ENCODE measurements around the gene CFB.
A peak's percentile ranks its signal among the peaks of the same experiment; 100 is the strongest.
"Not testable (repeated sequence)": the region's sequence is repeated elsewhere in the genome, so short reads cannot be mapped to it uniquely, and the experiment has no call there.

The CFB gene

GRCh38 chr6:31971993-31972708, 26.3 kb downstream of the CFB start, which contains the start of gene DXO:
Gene DXO (minus strand): TSS chr6:31972138. CDS start chr6:31971675, 463 bp downstream.
- peak; percentile 98 for DNase-seq

- DNase-seq: no peak
These were observed 26.9 kb downstream of the CFB start for GRCh38 chr6:31972709-31973350.

GRCh38 chr6:31976065-31976464, 30.2 kb downstream of the CFB start:
- not testable (repeated sequence) for DNase-seq

DNA sequence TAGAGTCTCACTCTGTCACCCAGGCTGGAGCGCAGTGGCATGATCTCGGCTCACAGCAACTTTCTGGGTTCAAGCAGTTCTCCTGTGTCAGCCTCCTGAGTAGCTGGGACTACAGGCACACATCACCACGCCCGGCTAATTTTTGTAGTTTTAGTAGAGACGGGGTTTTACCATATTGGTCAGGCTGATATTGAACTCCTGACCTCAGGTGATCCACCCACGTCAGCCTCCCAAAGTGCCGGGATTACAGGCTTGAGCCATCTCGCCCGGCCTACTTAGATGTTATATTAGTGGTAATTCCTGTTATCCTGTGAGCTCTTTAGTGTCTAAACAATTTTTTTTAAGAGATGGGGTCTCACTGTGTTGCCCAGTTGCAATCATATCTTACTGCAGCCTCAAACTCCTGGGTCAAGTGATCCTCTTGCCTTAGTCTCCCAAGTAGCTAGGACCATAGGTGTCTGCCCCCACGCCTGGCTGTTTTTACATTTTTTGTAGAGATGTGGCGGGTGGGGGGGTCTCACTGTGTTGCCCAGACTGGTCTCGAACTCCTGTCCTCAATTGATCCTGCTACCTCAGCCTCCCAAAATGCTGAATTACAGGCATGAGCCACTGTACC, 32.0 kb downstream of the CFB start:
- DNase-seq: no peak

DNA sequence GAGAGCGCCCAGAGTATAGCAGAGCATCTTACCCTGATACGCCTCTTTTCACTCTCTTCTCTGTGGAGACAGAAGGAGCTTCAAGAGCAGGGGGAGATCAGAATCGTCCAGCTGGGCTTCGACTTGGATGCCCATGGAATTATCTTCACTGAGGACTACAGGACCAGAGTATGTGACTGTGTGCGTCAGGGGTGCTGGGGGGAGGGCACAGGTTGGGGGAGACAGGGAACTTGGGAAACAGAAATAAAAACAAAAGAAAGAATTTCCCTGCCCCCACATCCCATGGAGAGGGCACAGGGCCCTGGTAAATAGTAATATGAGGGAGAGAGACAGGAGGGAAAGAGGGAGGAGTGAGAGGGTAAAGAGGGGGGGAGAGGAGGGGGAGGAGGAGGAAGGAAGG, 32.9 kb downstream of the CFB start:
- no peak for DNase-seq

- no peak for DNase-seq
These were observed 33.5 kb downstream of the CFB start for GRCh38 chr6:31979238-31979898.

GRCh38 chr6:31980195-31980876, 34.4 kb downstream of the CFB start:
- not testable (repeated sequence) for DNase-seq

DNA sequence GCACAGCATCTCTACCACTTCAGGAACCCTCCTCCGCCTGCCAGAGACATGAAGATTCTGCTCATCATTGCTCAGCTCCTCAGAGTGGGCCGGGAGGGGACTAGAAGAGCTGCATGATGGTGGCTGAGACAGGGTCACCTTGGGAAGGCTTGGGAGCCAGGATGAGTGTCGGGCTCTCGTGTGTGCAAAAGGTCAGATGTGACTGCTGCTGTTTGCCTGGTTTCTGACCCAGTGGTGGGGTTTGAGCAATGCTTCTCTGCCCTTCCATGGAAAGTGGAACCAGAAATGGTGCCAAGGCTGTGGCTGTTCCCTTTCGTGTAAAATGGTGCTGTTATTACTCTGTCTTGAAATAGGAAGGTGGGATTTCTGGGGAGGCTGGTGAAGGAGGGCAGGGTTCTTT, 35.1 kb downstream of the CFB start:
- DNase-seq: not testable (repeated sequence)

DNA sequence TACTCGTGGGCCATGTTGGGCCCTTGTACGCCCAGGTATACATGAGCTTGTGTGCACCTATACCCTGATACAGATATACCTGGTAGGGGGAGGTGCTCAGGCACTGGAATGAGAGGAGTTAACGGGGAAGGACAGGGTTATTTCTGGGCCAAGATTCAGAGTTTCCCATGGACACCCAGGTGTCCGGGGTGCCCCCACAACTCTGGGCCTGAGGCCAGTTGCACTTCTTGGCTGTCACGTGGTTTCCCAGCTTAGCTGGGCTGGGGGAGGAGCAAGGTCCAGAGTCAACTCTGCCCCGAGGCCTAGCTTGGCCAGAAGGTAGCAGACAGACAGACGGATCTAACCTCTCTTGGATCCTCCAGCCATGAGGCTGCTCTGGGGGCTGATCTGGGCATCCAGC, 35.8 kb downstream of the CFB start, which contains the start of gene C4A:
TSS of gene C4A (plus strand) at position 314 of the 400 bp plus-strand sequence. CDS start at position 365, 51 bp downstream.
- not testable (repeated sequence) for DNase-seq

DNA sequence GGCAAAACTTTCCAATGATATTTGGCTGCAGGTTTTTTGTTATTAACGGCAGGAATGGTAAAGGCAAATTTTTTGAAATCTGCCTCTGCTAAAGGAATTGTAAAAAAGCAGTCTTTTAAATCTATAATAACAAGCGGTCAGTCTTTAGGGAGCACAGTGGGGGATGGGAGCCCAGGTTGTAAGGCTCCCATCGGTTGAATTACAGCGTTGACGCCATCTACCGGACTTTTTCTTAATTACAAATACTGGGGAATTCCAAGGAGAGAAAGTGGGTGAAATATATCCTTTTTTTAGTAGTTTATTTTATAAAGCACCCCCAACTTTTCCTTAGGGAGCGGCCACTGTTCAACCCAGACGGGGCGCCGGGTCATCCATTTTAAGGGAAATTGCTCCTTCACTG, 43.5 kb downstream of the CFB start:
- not testable (repeated sequence) for DNase-seq

GRCh38 chr6:31994421-31994820, 48.5 kb downstream of the CFB start:
- DNase-seq: not testable (repeated sequence)

- DNase-seq: not testable (repeated sequence)
These were observed 50.5 kb downstream of the CFB start for GRCh38 chr6:31996385-31996784.

All from SHP77 treated with DMSO at 0.1 percent for 48 hours (cell line).